ENCODE measurements around the gene ADCY4.

The ADCY4 gene

GRCh38 chr14:24293525-24293924 lies 41.3 kb downstream of the ADCY4 start:
- ChIA-PET POLR2A (interaction anchor here (1.0 to 2.9 kb wide), 2 partner anchors 51 to 147 kb away, joined by 5 to 22 read pairs; partner anchors contain the start of genes PSME2, RNF31 and TINF2), CTCF (interaction anchor here (1.2 to 1.9 kb wide), 3 partner anchors 14 to 51 kb away, joined by 5 to 8 read pairs (median 5); partner anchors contain the start of genes CIDEB and TINF2)
- TF ChIP-seq FOXA1 (IDR thresholded peaks at IDR 0.05) (no peak), HDGF (IDR thresholded peaks at IDR 0.05; ENCODE audit: borderline replicate concordance) (no peak), CTBP1 (IDR thresholded peaks at IDR 0.05; ENCODE audit: borderline replicate concordance) (no peak), ELF4 (IDR thresholded peaks at IDR 0.05) (no peak), SP1 (IDR thresholded peaks at IDR 0.05) (no peak), L3MBTL2 (conservative IDR thresholded peaks at IDR 0.05) (no peak), FOXM1 (IDR thresholded peaks at IDR 0.05; ENCODE audit: borderline replicate concordance) (no peak), BHLHE40 (IDR thresholded peaks at IDR 0.05; ENCODE audit: borderline replicate concordance) (no peak), LEF1 (IDR thresholded peaks at IDR 0.05; ENCODE audit: borderline replicate concordance) (no peak), ARNT (IDR thresholded peaks at IDR 0.05) (no peak), NFRKB (IDR thresholded peaks at IDR 0.05) (no peak), FOXK2 (IDR thresholded peaks at IDR 0.05) (no peak), ZNF384 (IDR thresholded peaks at IDR 0.05) (no peak), TARDBP (IDR thresholded peaks at IDR 0.05) (no peak)
- no peak for DNase-seq (ENCODE audit: extremely low spot score)

GRCh38 chr14:24292118-24292807 lies 42.6 kb downstream of the ADCY4 start:
- ChIA-PET CTCF (interaction anchor here (1.2 to 1.9 kb wide), 3 partner anchors 16 to 50 kb away, joined by 5 to 8 read pairs (median 5); partner anchors contain the start of genes CIDEB and TINF2), POLR2A (interaction anchor here (0.6 to 2.9 kb wide), 5 partner anchors 21 to 355 kb away, joined by 3 to 22 read pairs (median 5); partner anchors contain the start of genes PSME2, RABGGTA, RNF31 and TINF2)
- DNase-seq (ENCODE audit: extremely low spot score) = no peak
- TF ChIP-seq PKNOX1 (IDR thresholded peaks at IDR 0.05) (no peak), ELF4 (IDR thresholded peaks at IDR 0.05) (no peak), ZNF384 (IDR thresholded peaks at IDR 0.05) (no peak), BHLHE40 (IDR thresholded peaks at IDR 0.05; ENCODE audit: borderline replicate concordance) (no peak), FOXM1 (IDR thresholded peaks at IDR 0.05; ENCODE audit: borderline replicate concordance) (no peak)

GRCh38 chr14:24291446-24292117 lies 43.3 kb downstream of the ADCY4 start:
- ChIA-PET CTCF (interaction anchor here (1.7 to 1.9 kb wide), 2 partner anchors 16 to 20 kb away, joined by 6 to 8 read pairs; partner anchors contain the start of genes CIDEB and RABGGTA), POLR2A (interaction anchor here (0.6 to 2.9 kb wide), 6 partner anchors 8 to 354 kb away, joined by 3 to 22 read pairs (median 4); partner anchors contain the start of genes DHRS1, NOP9, RABGGTA and TINF2)
- TF ChIP-seq L3MBTL2 (conservative IDR thresholded peaks at IDR 0.05) = no peak
- no peak for TF ChIP-seq SP1 (IDR thresholded peaks at IDR 0.05)
- no peak for TF ChIP-seq LEF1 (IDR thresholded peaks at IDR 0.05; ENCODE audit: borderline replicate concordance)
- TF ChIP-seq ZNF384 (IDR thresholded peaks at IDR 0.05) = no peak
- no peak for TF ChIP-seq FOXA1 (IDR thresholded peaks at IDR 0.05)
- no peak for TF ChIP-seq SUZ12 (IDR thresholded peaks at IDR 0.05)
- no peak for TF ChIP-seq FOXM1 (IDR thresholded peaks at IDR 0.05; ENCODE audit: borderline replicate concordance)
- no peak for TF ChIP-seq TARDBP (IDR thresholded peaks at IDR 0.05)
- no peak for TF ChIP-seq FOXK2 (IDR thresholded peaks at IDR 0.05)
- TF ChIP-seq ARNT (IDR thresholded peaks at IDR 0.05) = no peak
- TF ChIP-seq BHLHE40 (IDR thresholded peaks at IDR 0.05; ENCODE audit: borderline replicate concordance) = no peak
- no peak for DNase-seq (ENCODE audit: extremely low spot score)

- ChIA-PET CTCF (interaction anchor here (1.7 kb wide), 1 partner anchor 19 kb away, joined by 6 read pairs; the partner anchor contains the start of gene RABGGTA), POLR2A (interaction anchor here (0.9 to 2.9 kb wide), 4 partner anchors 8 to 48 kb away, joined by 3 to 22 read pairs (median 8); partner anchors contain the start of genes DHRS1, NOP9, RABGGTA and TINF2)
- DNase-seq (ENCODE audit: extremely low spot score) = no peak
- TF ChIP-seq FOXK2 (IDR thresholded peaks at IDR 0.05) = no peak
- TF ChIP-seq SUZ12 (IDR thresholded peaks at IDR 0.05) = no peak
- no peak for TF ChIP-seq BHLHE40 (IDR thresholded peaks at IDR 0.05; ENCODE audit: borderline replicate concordance)
- no peak for TF ChIP-seq TARDBP (IDR thresholded peaks at IDR 0.05)
- no peak for TF ChIP-seq ELF4 (IDR thresholded peaks at IDR 0.05)
- TF ChIP-seq FOXA1 (IDR thresholded peaks at IDR 0.05) = no peak
- no peak for TF ChIP-seq HDGF (IDR thresholded peaks at IDR 0.05; ENCODE audit: borderline replicate concordance)
- no peak for TF ChIP-seq NFRKB (IDR thresholded peaks at IDR 0.05)
Observed at GRCh38 chr14:24290746-24291145, 44.1 kb downstream of the ADCY4 start.

- CTCF ChIA-PET = interaction anchor here (0.6 to 1.7 kb wide), 2 partner anchors 9 to 18 kb away, joined by 4 to 6 read pairs; partner anchors contain the start of gene RABGGTA
- no peak for DNase-seq (ENCODE audit: extremely low spot score)
- no peak for TF ChIP-seq BHLHE40 (IDR thresholded peaks at IDR 0.05; ENCODE audit: borderline replicate concordance)
- no peak for TF ChIP-seq L3MBTL2 (conservative IDR thresholded peaks at IDR 0.05)
- TF ChIP-seq FOXM1 (IDR thresholded peaks at IDR 0.05; ENCODE audit: borderline replicate concordance) = no peak
- TF ChIP-seq TARDBP (IDR thresholded peaks at IDR 0.05) = no peak
- TF ChIP-seq SUZ12 (IDR thresholded peaks at IDR 0.05) = no peak
- TF ChIP-seq LEF1 (IDR thresholded peaks at IDR 0.05; ENCODE audit: borderline replicate concordance) = no peak
- POLR2A ChIA-PET = interaction anchor here (0.7 to 1.4 kb wide), 5 partner anchors 19 to 152 kb away, joined by 3 to 6 read pairs (median 4); partner anchors contain the start of genes CHMP4A and TINF2
Observed at GRCh38 chr14:24289649-24290280, 45.1 kb downstream of the ADCY4 start.

GRCh38 chr14:24286996-24287395 lies 47.9 kb downstream of the ADCY4 start:
- ChIA-PET POLR2A (interaction anchor here (2.0 kb wide), 1 partner anchor 44 kb away, joined by 8 read pairs; the partner anchor contains the start of gene TINF2), CTCF (interaction anchor here (2.4 kb wide), 1 partner anchor 10 kb away, joined by 8 read pairs; no protein-coding TSS in a partner anchor)
- no peak for TF ChIP-seq SUZ12 (IDR thresholded peaks at IDR 0.05)
- TF ChIP-seq L3MBTL2 (conservative IDR thresholded peaks at IDR 0.05) = no peak
- no peak for TF ChIP-seq FOXK2 (IDR thresholded peaks at IDR 0.05)
- no peak for TF ChIP-seq SP1 (IDR thresholded peaks at IDR 0.05)
- no peak for TF ChIP-seq NFRKB (IDR thresholded peaks at IDR 0.05)
- TF ChIP-seq LEF1 (IDR thresholded peaks at IDR 0.05; ENCODE audit: borderline replicate concordance) = no peak
- no peak for TF ChIP-seq FOXM1 (IDR thresholded peaks at IDR 0.05; ENCODE audit: borderline replicate concordance)
- TF ChIP-seq BHLHE40 (IDR thresholded peaks at IDR 0.05; ENCODE audit: borderline replicate concordance) = no peak
- TF ChIP-seq ARNT (IDR thresholded peaks at IDR 0.05) = no peak
- TF ChIP-seq ELF4 (IDR thresholded peaks at IDR 0.05) = no peak
- no peak for TF ChIP-seq CTBP1 (IDR thresholded peaks at IDR 0.05; ENCODE audit: borderline replicate concordance)
- TF ChIP-seq FOXA1 (IDR thresholded peaks at IDR 0.05) = no peak
- no peak for TF ChIP-seq TARDBP (IDR thresholded peaks at IDR 0.05)
- TF ChIP-seq HDGF (IDR thresholded peaks at IDR 0.05; ENCODE audit: borderline replicate concordance) = no peak
- TF ChIP-seq PKNOX1 (IDR thresholded peaks at IDR 0.05) = no peak
- no peak for DNase-seq (ENCODE audit: extremely low spot score)

Data from HEK293T (cell line).